Measurements from ENCODE around the gene TBC1D8. TPM values are rescaled to one million over a fixed set of nuclear protein-coding genes. Genes with fewer than 3 reads are reported as not detected.

TBC1D8 gene
- total RNA-seq, 4 donors from 2014 or later: 22.2 to 68.0 (median 31.9) TPM

GRCh38 chr2:101089419-101089818, 61.8 kb downstream of the TBC1D8 start:
- no peak for DNase-seq (ENCODE audit: low spot score)
- ATAC-seq (ENCODE audit: low FRiP score): no peak
- TF ChIP-seq CTCF (IDR thresholded peaks at IDR 0.05): no peak

DNA sequence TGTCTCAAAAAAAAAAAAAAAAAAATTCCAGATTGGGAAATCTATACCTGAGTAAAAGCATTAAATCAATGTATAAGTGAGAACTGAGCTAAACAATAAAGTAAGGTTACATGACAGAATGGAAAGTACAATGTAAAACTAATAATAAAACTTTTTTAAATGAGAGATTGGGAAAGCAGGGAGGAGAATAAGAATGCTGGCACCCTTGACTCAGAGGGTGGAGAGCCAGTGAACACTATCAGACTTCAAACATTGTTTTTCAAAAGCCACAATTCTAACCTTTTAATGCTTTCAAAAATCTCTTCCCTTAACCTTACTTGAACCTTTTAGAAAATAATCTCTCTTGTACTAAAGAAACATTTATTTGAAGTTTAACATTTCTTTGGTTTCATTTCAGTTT, 63.5 kb downstream of the TBC1D8 start:
- no peak for TF ChIP-seq CTCF (IDR thresholded peaks at IDR 0.05)
- ATAC-seq (ENCODE audit: low FRiP score) (no peak), DNase-seq (ENCODE audit: low spot score) (no peak)

- DNase-seq (ENCODE audit: low spot score): no peak
- ATAC-seq (ENCODE audit: low FRiP score): no peak
- no peak for TF ChIP-seq CTCF (IDR thresholded peaks at IDR 0.05)
These were observed 67.6 kb downstream of the TBC1D8 start for GRCh38 chr2:101083613-101084012.

DNA sequence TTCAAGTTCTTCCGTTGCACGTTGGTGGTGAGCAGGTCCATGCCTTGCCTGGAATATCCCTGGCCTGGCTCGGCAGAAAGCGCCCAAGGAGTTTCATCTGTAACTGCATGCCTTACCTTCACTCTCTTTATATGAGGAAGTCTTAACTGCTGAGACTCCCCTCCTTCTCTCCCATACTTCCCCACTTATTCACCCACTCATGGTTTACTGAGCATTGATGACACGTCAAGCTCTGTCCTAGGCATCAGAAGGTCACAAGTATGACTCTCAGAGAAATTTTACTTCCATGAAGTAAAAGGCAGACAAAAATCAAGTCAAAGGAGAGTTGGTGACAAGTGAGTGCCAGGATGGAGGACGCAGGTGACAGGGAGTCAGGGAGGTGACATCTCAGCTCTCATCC, 68.2 kb downstream of the TBC1D8 start:
- DNase-seq (ENCODE audit: low spot score): no peak
- TF ChIP-seq CTCF (IDR thresholded peaks at IDR 0.05): no peak
- ATAC-seq (ENCODE audit: low FRiP score): no peak

- no peak for DNase-seq (ENCODE audit: low spot score)
- no peak for TF ChIP-seq CTCF (IDR thresholded peaks at IDR 0.05)
- ATAC-seq (ENCODE audit: low FRiP score): no peak
These were observed 69.7 kb downstream of the TBC1D8 start for GRCh38 chr2:101081375-101081907.

GRCh38 chr2:101080211-101081068, 70.7 kb downstream of the TBC1D8 start:
- no peak for ATAC-seq (ENCODE audit: low FRiP score)

More at GRCh38 chr2:101080211-101081068, 70.7 kb downstream of the TBC1D8 start:
- no peak for TF ChIP-seq CTCF (IDR thresholded peaks at IDR 0.05)
- no peak for DNase-seq (ENCODE audit: low spot score)
